H1 (cell line): ENCODE data around the gene NXN. TPM values are rescaled to one million over a fixed set of nuclear protein-coding genes. Genes with fewer than 3 reads are reported as not detected.

Experiments
- CTCF ChIA-PET: fragments of 300-600 bp; sonication (Branson Sonifier 250); formaldehyde crosslinking; loops from one replicate; lab custom pipeline; 2021; ENCODE audit not compliant: partially characterized antibody; lab: Charles Lee
- POLR2A ChIA-PET: fragments of 300-600 bp; sonication (Branson Sonifier 250); formaldehyde crosslinking; loops from one replicate; lab custom pipeline; 2021; ENCODE audit warnings: inconsistent platforms; ENCODE audit not compliant: partially characterized antibody; lab: Charles Lee
- DNase-seq, 2 experiments: peaks; one replicate each; pipeline versions ENCODE4 v3.0.0 to v3.0.0-alpha.2; 2010 to 2022; ENCODE audit warnings: low spot score in 2 of 2, low read depth in 1 of 2, mixed read lengths in 1 of 2
- FAIRE-seq: peaks from 2 replicates; lab custom pipeline; 2011; peaks lifted over from hg19 to GRCh38; lab: Jason Lieb, UNC
- H2AFZ ChIP-seq: 2 replicates; pipeline ENCODE4 v1.8.1; 2012; ENCODE audit warnings: low read length, inconsistent platforms
- H2AK5ac ChIP-seq: 2 replicates; pipeline ENCODE4 v1.6.1; 2013; ENCODE audit warnings: low read depth, low read length
- H2BK120ac ChIP-seq: replicated peaks from 2 replicates; pipeline ENCODE3; 2013; ENCODE audit warnings: low read depth, low read length, inconsistent platforms
- H2BK12ac ChIP-seq: 2 replicates; pipeline ENCODE4 v1.6.1; 2013; ENCODE audit warnings: low read depth, low read length
- H2BK15ac ChIP-seq: 2 replicates; pipeline ENCODE4 v1.6.1; 2013; ENCODE audit warnings: low read length
- H2BK20ac ChIP-seq: 2 replicates; pipeline ENCODE4 v1.6.1; 2013; ENCODE audit warnings: low read length
- H2BK5ac ChIP-seq: 2 replicates; pipeline ENCODE4 v1.6.1; 2013; ENCODE audit warnings: low read depth, low read length
- H3K14ac ChIP-seq: 2 replicates; pipeline ENCODE4 v1.6.1; 2013; ENCODE audit warnings: inconsistent platforms; ENCODE audit not compliant: insufficient read length
- H3K18ac ChIP-seq: 2 replicates; pipeline ENCODE4 v1.6.1; 2013; ENCODE audit warnings: low read length; ENCODE audit errors: extremely low read depth
- H3K23ac ChIP-seq: 2 replicates; pipeline ENCODE4 v1.6.1; 2013; ENCODE audit warnings: inconsistent platforms; ENCODE audit not compliant: insufficient read length
- H3K23me2 ChIP-seq: 2 replicates; pipeline ENCODE4 v1.6.1; 2013; ENCODE audit warnings: low read depth, low read length
- H3K27ac ChIP-seq: 2 replicates; pipeline ENCODE4 v1.6.1; 2011; ENCODE audit warnings: low read depth, low read length, inconsistent platforms
- H3K27me3 ChIP-seq, 4 experiments: replicated peaks in 1 of 4; 1 replicate in 1 of 4; 2 replicates in 3 of 4; pipeline versions ENCODE4 v1.6.1 to v1.8.1; 2011 to 2013; ENCODE audit warnings: low read length in 3 of 4, mild to moderate bottlenecking in 3 of 4, inconsistent platforms in 2 of 4, mixed read lengths in 2 of 4, moderate library complexity in 1 of 4; ENCODE audit not compliant: control insufficient read depth in 3 of 4, insufficient read depth in 3 of 4; ENCODE audit errors: extremely low read depth in 1 of 4
- H3K36me3 ChIP-seq, 4 experiments: 2 replicates each; pipeline versions ENCODE4 v1.6.1 to v1.8.1; 2011 to 2013; ENCODE audit warnings: mild to moderate bottlenecking in 4 of 4, low read length in 3 of 4, moderate library complexity in 2 of 4, control low read depth in 1 of 4, inconsistent platforms in 1 of 4; ENCODE audit not compliant: insufficient read depth in 4 of 4, control insufficient read depth in 2 of 4
- H3K4ac ChIP-seq: replicated peaks from 2 replicates; pipeline ENCODE3; 2013; ENCODE audit warnings: low read length, low read depth, mixed read lengths, inconsistent platforms; ENCODE audit not compliant: insufficient read length
- H3K4me1 ChIP-seq, 4 experiments: replicated peaks in 1 of 4; 1 replicate in 1 of 4; 2 replicates in 3 of 4; pipeline versions ENCODE4 v1.6.1 to v1.8.1; 2011 to 2013; ENCODE audit warnings: low read length in 3 of 4, inconsistent platforms in 2 of 4, mixed read lengths in 1 of 4; ENCODE audit not compliant: insufficient read depth in 4 of 4, control insufficient read depth in 3 of 4
- H3K4me2 ChIP-seq, 2 experiments: 2 replicates each; pipeline versions ENCODE4 v1.6.1 to v1.8.1; 2011 to 2013; ENCODE audit warnings: low read depth in 2 of 2, low read length in 2 of 2, control low read depth in 1 of 2, inconsistent platforms in 1 of 2, mild to moderate bottlenecking in 1 of 2; ENCODE audit not compliant: insufficient read depth in 1 of 2
- H3K4me3 ChIP-seq, 4 experiments: fragments of 200-600, 300-600 bp in 1 of 4; sonication (generic), shearing (Covaris generic), sonication (Bioruptor Twin) in 1 of 4; 2 replicates each; pipeline versions ENCODE4 v1.5.1 to v1.8.1; 2011 to 2016; ENCODE audit warnings: low read length in 4 of 4, low read depth in 3 of 4, control low read depth in 2 of 4, inconsistent platforms in 2 of 4, mild to moderate bottlenecking in 2 of 4, mixed read lengths in 1 of 4, moderate library complexity in 1 of 4; ENCODE audit not compliant: insufficient read depth in 2 of 4; ENCODE audit errors: extremely low read depth in 1 of 4
- H3K56ac ChIP-seq: replicated peaks from 2 replicates; pipeline ENCODE3; 2013; ENCODE audit warnings: low read depth, mild to moderate bottlenecking, mixed read lengths, low read length, inconsistent platforms; ENCODE audit not compliant: insufficient read length
- H3K79me1 ChIP-seq: 2 replicates; pipeline ENCODE4 v1.6.1; 2013; ENCODE audit warnings: low read depth, low read length, control low read depth
- H3K79me2 ChIP-seq, 2 experiments: 2 replicates each; pipeline versions ENCODE4 v1.6.1 to v1.8.1; 2012 to 2013; ENCODE audit warnings: low read length in 2 of 2, mild to moderate bottlenecking in 2 of 2, inconsistent platforms in 1 of 2; ENCODE audit not compliant: insufficient read depth in 2 of 2, control insufficient read depth in 1 of 2
- H3K9ac ChIP-seq, 4 experiments: replicated peaks in 1 of 4; 1 replicate in 1 of 4; 2 replicates in 3 of 4; pipeline versions ENCODE4 v1.6.1 to v1.8.1; 2011 to 2013; ENCODE audit warnings: low read depth in 3 of 4, low read length in 3 of 4, control low read depth in 2 of 4, mild to moderate bottlenecking in 2 of 4, moderate library complexity in 2 of 4, inconsistent platforms in 1 of 4; ENCODE audit errors: extremely low read depth in 1 of 4
- H3K9me3 ChIP-seq, 2 experiments: 2 replicates each; pipeline versions ENCODE4 v1.6.1 to v1.8.1; 2012 to 2013; ENCODE audit warnings: mild to moderate bottlenecking in 2 of 2, moderate library complexity in 2 of 2, control low read depth in 1 of 2, inconsistent platforms in 1 of 2, low read depth in 1 of 2, low read length in 1 of 2, mixed read lengths in 1 of 2; ENCODE audit not compliant: insufficient read depth in 2 of 2
- H4K20me1 ChIP-seq, 2 experiments: replicated peaks in 1 of 2; 2 replicates each; pipeline versions ENCODE3 to v1.8.1; 2011 to 2013; ENCODE audit warnings: inconsistent platforms in 2 of 2, low read length in 2 of 2, mild to moderate bottlenecking in 1 of 2; ENCODE audit not compliant: insufficient read depth in 2 of 2, control insufficient read depth in 1 of 2
- H4K5ac ChIP-seq: 2 replicates; pipeline ENCODE4 v1.6.1; 2013; ENCODE audit warnings: low read length, low read depth, mixed read lengths, inconsistent platforms; ENCODE audit not compliant: insufficient read length
- H4K8ac ChIP-seq: 2 replicates; pipeline ENCODE4 v1.8.0; 2013; ENCODE audit warnings: mild to moderate bottlenecking, moderate library complexity, low read length, inconsistent platforms; ENCODE audit not compliant: insufficient read depth; ENCODE audit errors: extremely low read depth
- H4K91ac ChIP-seq: replicated peaks from 2 replicates; pipeline ENCODE3; 2013; ENCODE audit warnings: low read length, mixed read lengths, inconsistent platforms; ENCODE audit not compliant: insufficient read length
- ASH2L ChIP-seq: fragments of 200-600, 300-600 bp; sonication (generic); IDR thresholded peaks from one replicate; pipeline ENCODE4 v1.7.1; 2017; ENCODE audit warnings: low read length
- E2F6 ChIP-seq: IDR thresholded peaks from 2 replicates; pipeline ENCODE4 v1.6.1; 2012; ENCODE audit warnings: inconsistent platforms
- EZH2 ChIP-seq: fragments of 200-600 bp; sonication (generic); IDR thresholded peaks from 2 replicates; pipeline ENCODE4 v1.7.1; 2012; ENCODE audit warnings: low read depth, mild to moderate bottlenecking, moderate library complexity, low read length, inconsistent platforms; ENCODE audit not compliant: severe bottlenecking
- JUN ChIP-seq: IDR thresholded peaks from 2 replicates; pipeline ENCODE4 v1.6.1; 2011; ENCODE audit warnings: low read depth, mild to moderate bottlenecking, improper control_type of control experiment, low read length
- JUND ChIP-seq: IDR thresholded peaks from 2 replicates; pipeline ENCODE4 v1.6.1; 2011; ENCODE audit warnings: mild to moderate bottlenecking, improper control_type of control experiment, low read length
- POLR2A ChIP-seq, 2 experiments: IDR thresholded peaks; 1 replicate in 1 of 2; 2 replicates in 1 of 2; pipeline ENCODE4 v1.6.1; 2011; ENCODE audit warnings: low read depth in 2 of 2, low read length in 2 of 2, mild to moderate bottlenecking in 2 of 2; ENCODE audit errors: control extremely low read depth in 1 of 2
- RXRA ChIP-seq: IDR thresholded peaks from 2 replicates; pipeline ENCODE4 v1.6.1; 2011; ENCODE audit warnings: low read depth, mild to moderate bottlenecking, low read length, moderate library complexity; ENCODE audit not compliant: insufficient read depth
- SP1 ChIP-seq: IDR thresholded peaks from 2 replicates; pipeline ENCODE4 v1.6.1; 2011; ENCODE audit warnings: low read depth, low read length
- ZNF274 ChIP-seq: IDR thresholded peaks from 2 replicates; pipeline ENCODE4 v1.7.0; 2012; ENCODE audit warnings: low read length, borderline replicate concordance; ENCODE audit errors: extremely low read depth
- WGBS, 2 experiments: shearing (Covaris generic) in 1 of 2; methylation state at CpG; one replicate each; pipeline versions ENCODE4 v1.1.6 to v1.1.7; 2013 to 2015; ENCODE audit warnings: low lambda C conversion rate in 2 of 2, mixed read lengths in 2 of 2, inconsistent platforms in 1 of 2, low coverage in 1 of 2, missing lambda C conversion rate in 1 of 2; ENCODE audit not compliant: insufficient replicate concordance in 2 of 2, insufficient coverage in 1 of 2, insufficient read length in 1 of 2; ENCODE audit errors: extremely low coverage in 1 of 2, missing lambda C conversion rate in 1 of 2; 5-methylcytosine and 5-hydroxymethylcytosine counted together
- polyA plus RNA-seq, 7 experiments: library from polyadenylated mRNA; depleted of rRNA in 3 of 7; stranded (reverse) in 5 of 7; unstranded in 2 of 7; fragments of >200 nt in 5 of 7; fragments of 200-250 nt in 2 of 7; gene quantifications; 1 replicate in 5 of 7; 2 replicates in 1 of 7; 4 replicates in 1 of 7; pipeline versions ENCODE4 v1.2.1 to v1.2.3, GENCODE V29; 2011 to 2013; ENCODE audit warnings: missing spikeins in 2 of 7, mixed read lengths in 2 of 7
- total RNA-seq: library from RNA; stranded (reverse); fragmentation: NEBNext Ultra II Directional; extraction: Animal tissue kit (Norgen Biotek cat#: 25700); gene quantifications from 2 replicates; pipeline ENCODE4 v1.2.1, GENCODE V29; 2021

Gene NXN
- total and polyA plus RNA-seq, 2 of the 8 experiments (the other 6 are each of a cell fraction or from before 2014, with no cell fraction given), result 94.1 to 107 TPM

GRCh38 chr17:753418-753817 lies 226.2 kb downstream of the NXN start:
- 96% methylated on average over 13 of the region's 13 CpGs; no CpG with 5 or more reads in 1 of the 2 experiments for WGBS, 2 experiments
- no peak for FAIRE-seq
- no peak overlapping the region for H2AFZ ChIP-seq
- ChIA-PET CTCF (interaction anchor here (0.6 to 1.5 kb wide), 5 partner anchors 23 to 243 kb away, joined by 3 to 5 read pairs (median 3); partner anchors contain the start of genes NXN and TIMM22), POLR2A (interaction anchor here (0.9 to 5.1 kb wide), 6 partner anchors 16 to 148 kb away, joined by 3 to 44 read pairs (median 3); partner anchors contain the start of genes GLOD4 and MRM3)
- DNase-seq, result no peak
- no peak overlapping the region for H3K4me3 ChIP-seq
- no peak overlapping the region for H3K14ac ChIP-seq
- H2AK5ac ChIP-seq, result no peak overlapping the region
- peaks cover 10% of the 10 kb centered on the region for H3K79me1 ChIP-seq
- no peak overlapping the region for H4K8ac ChIP-seq
- peaks cover 0 to 18% (median 10%) of the 10 kb centered on the region in 4 experiments; a peak in 5 of 8 replicates for H3K36me3 ChIP-seq
- H2BK5ac ChIP-seq, result no peak overlapping the region
- H3K23me2 ChIP-seq, result peaks cover 11% of the 10 kb centered on the region
- H4K91ac ChIP-seq, result no peak overlapping the region
- no peak overlapping the region for H3K18ac ChIP-seq
- H3K27me3 ChIP-seq, result no peaks in the 10 kb centered on the region
- no peak overlapping the region for H2BK15ac ChIP-seq
- no peak overlapping the region for H3K4ac ChIP-seq
- no peak overlapping the region for H3K23ac ChIP-seq
- H3K27ac ChIP-seq, result no peak overlapping the region
- no peak overlapping the region; a peak in 1 of 4 replicates for H3K4me2 ChIP-seq
- peaks cover 0 to 4% of the 10 kb centered on the region in 2 experiments for H4K20me1 ChIP-seq
- peaks cover 4 to 7% of the 10 kb centered on the region in 2 experiments; a peak in 2 of 4 replicates for H3K9me3 ChIP-seq
- no peak overlapping the region for H3K56ac ChIP-seq
- H3K79me2 ChIP-seq, result peaks cover 3 to 28% of the 10 kb centered on the region in 2 experiments; a peak in 3 of 4 replicates
- no peak overlapping the region for H3K9ac ChIP-seq
- no peak overlapping the region for H2BK20ac ChIP-seq
- H3K4me1 ChIP-seq, result peaks cover 2 to 11% (median 7%) of the 10 kb centered on the region in 4 experiments; a peak in 6 of 7 replicates
- H4K5ac ChIP-seq, result no peak overlapping the region
- no peak overlapping the region for H2BK12ac ChIP-seq
- no peak overlapping the region for H2BK120ac ChIP-seq
- TF ChIP-seq SP1, result no peak
- no peak for TF ChIP-seq POLR2A (IDR thresholded peaks at IDR 0.05; ENCODE audit: control extremely low read depth in 1 of 2, low read depth in 2 of 2, low read length in 2 of 2)
- no peak for TF ChIP-seq ASH2L
- no peak for TF ChIP-seq JUND
- no peak for TF ChIP-seq E2F6
- TF ChIP-seq EZH2, result no peak
- no peak for TF ChIP-seq JUN
- TF ChIP-seq RXRA, result no peak
- TF ChIP-seq ZNF274, result no peak
